C1 segment of cervical spinal cord (tissue), 14 donors: ENCODE measurements around the gene FYTTD1.

Experiments
- DNase-seq, 14 donors: peaks; one replicate each; lab custom pipeline; 2025; lab: John Stamatoyannopoulos, UW

FYTTD1 gene

GRCh38 chr3:197791892-197792647, 42.4 kb downstream of the FYTTD1 start:
- DNase-seq = peak in 4 of 14 donors; percentile 36 to 55 (median 48)

- no peak for DNase-seq
Measured at GRCh38 chr3:197793247-197793646, 43.6 kb downstream of the FYTTD1 start.

- no peak for DNase-seq
Measured at GRCh38 chr3:197794115-197794514, 44.4 kb downstream of the FYTTD1 start.

- DNase-seq = no peak
Measured at GRCh38 chr3:197795200-197795599, 45.5 kb downstream of the FYTTD1 start.

- DNase-seq = no peak
Measured at GRCh38 chr3:197796087-197796486, 46.4 kb downstream of the FYTTD1 start.

- no peak for DNase-seq
Measured at GRCh38 chr3:197798863-197799262, 49.2 kb downstream of the FYTTD1 start.

GRCh38 chr3:197800379-197800778, 50.7 kb downstream of the FYTTD1 start:
- DNase-seq = no peak

GRCh38 chr3:197801891-197802778, 52.5 kb downstream of the FYTTD1 start:
- no peak for DNase-seq

GRCh38 chr3:197802779-197803459, 53.2 kb downstream of the FYTTD1 start:
- no peak for DNase-seq

- no peak for DNase-seq
Measured at GRCh38 chr3:197804511-197804910, 54.8 kb downstream of the FYTTD1 start.

GRCh38 chr3:197807969-197808587, 58.4 kb downstream of the FYTTD1 start:
- no peak for DNase-seq

GRCh38 chr3:197809356-197810020, 59.8 kb downstream of the FYTTD1 start:
- no peak for DNase-seq

GRCh38 chr3:197810901-197811300, 61.2 kb downstream of the FYTTD1 start:
- no peak for DNase-seq

- peak in 1 of 14 donors; percentile 8 for DNase-seq
Measured at GRCh38 chr3:197811343-197811742, 61.7 kb downstream of the FYTTD1 start.

- DNase-seq = no peak
Measured at GRCh38 chr3:197814372-197814771, 64.7 kb downstream of the FYTTD1 start.

GRCh38 chr3:197820550-197821335, 71.1 kb downstream of the FYTTD1 start:
- DNase-seq = no peak

GRCh38 chr3:197829397-197830045, 79.8 kb downstream of the FYTTD1 start:
- no peak for DNase-seq

GRCh38 chr3:197830308-197830966, 80.8 kb downstream of the FYTTD1 start:
- DNase-seq = no peak

GRCh38 chr3:197830967-197831313, 81.3 kb downstream of the FYTTD1 start:
- DNase-seq = no peak
